ENCODE data around the gene KCNIP2.

Gene KCNIP2

GRCh38 chr10:101782811-101783735, 60.5 kb downstream of the KCNIP2 start, which contains the start of gene NPM3:
TSS of gene NPM3 (minus strand) at chr10:101783446. CDS start at chr10:101783390, 56 bp downstream.
- DNase-seq (ENCODE audit: low read depth in 3 of 3) = peak; percentile 69 to 78 (median 74)

- DNase-seq (ENCODE audit: low read depth in 3 of 3) = no peak
Observed at GRCh38 chr10:101781984-101782810, 61.4 kb downstream of the KCNIP2 start.

GRCh38 chr10:101781655-101781983, 62.0 kb downstream of the KCNIP2 start:
- DNase-seq (ENCODE audit: low read depth in 3 of 3) = no peak

- peak; percentile 47 to 59 (median 58) for DNase-seq (ENCODE audit: low read depth in 3 of 3)
Observed at GRCh38 chr10:101780818-101781654, 62.6 kb downstream of the KCNIP2 start.

GRCh38 chr10:101780187-101780817, 63.3 kb downstream of the KCNIP2 start:
- DNase-seq (ENCODE audit: low read depth in 3 of 3) = no peak

- peak; percentile 61 to 84 (median 74) for DNase-seq (ENCODE audit: low read depth in 3 of 3)
Observed at GRCh38 chr10:101779544-101780186, 63.9 kb downstream of the KCNIP2 start.

- DNase-seq (ENCODE audit: low read depth in 3 of 3) = no peak
Observed at GRCh38 chr10:101778781-101779543, 64.6 kb downstream of the KCNIP2 start.

GRCh38 chr10:101778151-101778780, 65.3 kb downstream of the KCNIP2 start:
- no peak for DNase-seq (ENCODE audit: low read depth in 3 of 3)

- no peak for DNase-seq (ENCODE audit: low read depth in 3 of 3)
Observed at GRCh38 chr10:101777619-101778145, 65.9 kb downstream of the KCNIP2 start.

- DNase-seq (ENCODE audit: low read depth in 3 of 3) = no peak
Observed at GRCh38 chr10:101776161-101776817, 67.3 kb downstream of the KCNIP2 start.

Measured in stimulated activated CD4-positive, alpha-beta T cell treated with anti-CD3 and anti-CD28 coated beads, TNF-alpha, amount 100 ng/mL, for 4 hours (primary cell).